ENCODE measurements around the gene NPHP1. TPM values are rescaled to one million over a fixed set of nuclear protein-coding genes. Genes with fewer than 3 reads are reported as not detected.
"Not testable (repeated sequence)": the region's sequence is repeated elsewhere in the genome, so short reads cannot be mapped to it uniquely, and the experiment has no call there.

Gene NPHP1
- total RNA-seq, 1 experiment from 2014 or later, result 3.1 TPM

- DNase-seq; POLR2A ChIA-PET; H3K27ac Mint-ChIP-seq (ENCODE audit: unreplicated experiment); intact Hi-C loops (cut with micrococcal nuclease; ENCODE audit: unreplicated experiment); H3K4me3 Mint-ChIP-seq (ENCODE audit: unreplicated experiment); H3K9me3 ChIP-seq; H3K4me3 ChIP-seq (ENCODE audit: low read depth, low read length); BruUV-seq (replicated peaks); H3K9me3 Mint-ChIP-seq (ENCODE audit: unreplicated experiment); CTCF ChIA-PET; H3K36me3 ChIP-seq (ENCODE audit: control insufficient read depth, insufficient read depth, low read length); H3K27me3 ChIP-seq (replicated peaks; ENCODE audit: control insufficient read depth, insufficient read depth, low read length); H3K36me3 Mint-ChIP-seq (ENCODE audit: insufficient read depth, unreplicated experiment); H3K4me1 Mint-ChIP-seq (ENCODE audit: low read depth, unreplicated experiment); H3K4me1 ChIP-seq: not testable (repeated sequence)
- H3K27me3 Mint-ChIP-seq (ENCODE audit: insufficient read depth, unreplicated experiment), result peaks cover 12% of the 10 kb centered on the region
Observed at GRCh38 chr2:110229886-110230285, 25.1 kb upstream of the NPHP1 start.

GRCh38 chr2:110222626-110223025 lies 17.8 kb upstream of the NPHP1 start:
- H3K27me3 Mint-ChIP-seq (ENCODE audit: insufficient read depth, unreplicated experiment), result peaks cover 14% of the 10 kb centered on the region
- H3K36me3 Mint-ChIP-seq (ENCODE audit: insufficient read depth, unreplicated experiment); H3K4me1 ChIP-seq; H3K36me3 ChIP-seq (ENCODE audit: control insufficient read depth, insufficient read depth, low read length); H3K27ac Mint-ChIP-seq (ENCODE audit: unreplicated experiment); BruUV-seq (replicated peaks); H3K4me3 ChIP-seq (ENCODE audit: low read depth, low read length); DNase-seq; H3K9me3 Mint-ChIP-seq (ENCODE audit: unreplicated experiment); H3K9me3 ChIP-seq; intact Hi-C loops (cut with micrococcal nuclease; ENCODE audit: unreplicated experiment); H3K4me3 Mint-ChIP-seq (ENCODE audit: unreplicated experiment); POLR2A ChIA-PET; H3K4me1 Mint-ChIP-seq (ENCODE audit: low read depth, unreplicated experiment); CTCF ChIA-PET; H3K27me3 ChIP-seq (replicated peaks; ENCODE audit: control insufficient read depth, insufficient read depth, low read length): not testable (repeated sequence)

- CTCF ChIA-PET, result no interaction called here
- no peaks in the 10 kb centered on the region for H3K27me3 ChIP-seq (replicated peaks; ENCODE audit: control insufficient read depth, insufficient read depth, low read length)
- no TSS peak for BruUV-seq (replicated peaks)
Observed at GRCh38 chr2:110221938-110222337, 17.1 kb upstream of the NPHP1 start.

GRCh38 chr2:110220190-110220564 lies 15.4 kb upstream of the NPHP1 start:
- H3K4me3 Mint-ChIP-seq (ENCODE audit: unreplicated experiment), result no peak overlapping the region
- no peak for DNase-seq
- Histone ChIP-seq H3K4me1 (no peaks in the 10 kb centered on the region), H3K27me3 (replicated peaks; ENCODE audit: control insufficient read depth, insufficient read depth, low read length) (no peaks in the 10 kb centered on the region), H3K9me3 (no peaks in the 10 kb centered on the region; the same call in 1 of the 2 replicates), H3K36me3 (ENCODE audit: control insufficient read depth, insufficient read depth, low read length) (no peaks in the 10 kb centered on the region), H3K4me3 (ENCODE audit: low read depth, low read length) (no peak overlapping the region)
- ChIA-PET POLR2A (no interaction called here), CTCF (no interaction called here)
- intact Hi-C loops (cut with micrococcal nuclease; ENCODE audit: unreplicated experiment), result no loop called here
- H3K36me3 Mint-ChIP-seq (ENCODE audit: insufficient read depth, unreplicated experiment), result no peaks in the 10 kb centered on the region
- no TSS peak for BruUV-seq (replicated peaks)
- no peaks in the 10 kb centered on the region for H3K4me1 Mint-ChIP-seq (ENCODE audit: low read depth, unreplicated experiment)
- no peak overlapping the region for H3K27ac Mint-ChIP-seq (ENCODE audit: unreplicated experiment)
- H3K9me3 Mint-ChIP-seq (ENCODE audit: unreplicated experiment), result peaks cover 11% of the 10 kb centered on the region
- no peak for TF ChIP-seq CTCF (IDR thresholded peaks at IDR 0.05; ENCODE audit: insufficient read depth in 1 of 2, low read depth in 1 of 2, low read length in 1 of 2, severe bottlenecking in 1 of 2, unreplicated experiment in 1 of 2)
- peaks cover 5% of the 10 kb centered on the region for H3K27me3 Mint-ChIP-seq (ENCODE audit: insufficient read depth, unreplicated experiment)

More at GRCh38 chr2:110221938-110222337, 17.1 kb upstream of the NPHP1 start:
- no peak for TF ChIP-seq CTCF (IDR thresholded peaks at IDR 0.05; ENCODE audit: insufficient read depth in 1 of 2, low read depth in 1 of 2, low read length in 1 of 2, severe bottlenecking in 1 of 2, unreplicated experiment in 1 of 2)
- H3K9me3 Mint-ChIP-seq (ENCODE audit: unreplicated experiment), result no peaks in the 10 kb centered on the region
- H3K4me1 Mint-ChIP-seq (ENCODE audit: low read depth, unreplicated experiment), result no peaks in the 10 kb centered on the region
- POLR2A ChIA-PET, result no interaction called here
- Histone ChIP-seq H3K36me3 (ENCODE audit: control insufficient read depth, insufficient read depth, low read length) (no peaks in the 10 kb centered on the region), H3K9me3 (no peaks in the 10 kb centered on the region; the same call in 1 of the 2 replicates), H3K4me1 (no peaks in the 10 kb centered on the region), H3K4me3 (ENCODE audit: low read depth, low read length) (no peak overlapping the region)
- intact Hi-C loops (cut with micrococcal nuclease; ENCODE audit: unreplicated experiment), result no loop called here
- no peak overlapping the region for H3K4me3 Mint-ChIP-seq (ENCODE audit: unreplicated experiment)
- peaks cover 8% of the 10 kb centered on the region for H3K27me3 Mint-ChIP-seq (ENCODE audit: insufficient read depth, unreplicated experiment)
- no peak overlapping the region for H3K27ac Mint-ChIP-seq (ENCODE audit: unreplicated experiment)
- H3K36me3 Mint-ChIP-seq (ENCODE audit: insufficient read depth, unreplicated experiment), result no peaks in the 10 kb centered on the region
- DNase-seq, result no peak
